B cell (primary cell): ENCODE data around the gene EML3. TPM values are rescaled to one million over a fixed set of nuclear protein-coding genes. Genes with fewer than 3 reads are reported as not detected.
"Not testable (repeated sequence)": the region's sequence is repeated elsewhere in the genome, so short reads cannot be mapped to it uniquely, and the experiment has no call there.

Experiments used
- ATAC-seq: fragments of 200-7000 bp; cut with Tn5 transposase; one replicate; pipeline ENCODE4 v1.10.0; 2021; ENCODE audit warnings: low read depth, mild to moderate bottlenecking, moderate number of reproducible peaks, moderate library complexity
- CTCF ChIA-PET: fragments of 350-600 bp; sonication (Branson Sonifier 250); formaldehyde crosslinking; loops from one replicate; lab custom pipeline; 2021; ENCODE audit warnings: antibody characterized with exemption, inconsistent platforms; lab: Charles Lee
- POLR2A ChIA-PET: fragments of 350-600 bp; sonication (Branson Sonifier 250); formaldehyde crosslinking; loops from one replicate; lab custom pipeline; 2021; ENCODE audit warnings: antibody characterized with exemption; lab: Charles Lee
- DNase-seq: peaks from one replicate; pipeline ENCODE4 v3.0.0; 2013
- H2AFZ ChIP-seq: 2 replicates; pipeline ENCODE4 v1.6.1; 2012; ENCODE audit warnings: mild to moderate bottlenecking, low read depth, low read length; ENCODE audit not compliant: insufficient read depth, poor library complexity, severe bottlenecking
- H3K27ac ChIP-seq, 2 donors: 1 replicate in 1 of 2; 2 replicates in 1 of 2; pipeline ENCODE4 v1.5.1; 2012 to 2013; ENCODE audit warnings: low read length in 2 of 2, mild to moderate bottlenecking in 2 of 2, moderate library complexity in 1 of 2
- H3K27me3 ChIP-seq, 4 experiments: fragments of 200-600 bp in 1 of 4; sonication (generic) in 1 of 4; replicated peaks in 1 of 4; 1 replicate in 2 of 4; 2 replicates in 2 of 4; pipeline versions ENCODE4 v1.6.1 to v1.7.0; 2013 to 2016; ENCODE audit warnings: low read length in 3 of 4, mild to moderate bottlenecking in 2 of 4, mixed read lengths in 1 of 4, moderate library complexity in 1 of 4; ENCODE audit not compliant: insufficient read depth in 4 of 4, control insufficient read depth in 3 of 4; ENCODE audit errors: control extremely low read depth in 1 of 4
- H3K36me3 ChIP-seq, 2 experiments: replicated peaks in 1 of 2; 1 replicate in 1 of 2; 2 replicates in 1 of 2; pipeline versions ENCODE4 v1.6.1 to v1.7.1; 2013; ENCODE audit warnings: low read length in 1 of 2; ENCODE audit not compliant: insufficient read depth in 2 of 2, control insufficient read depth in 1 of 2; ENCODE audit errors: control extremely low read depth in 1 of 2, extremely low read depth in 1 of 2
- H3K4me1 ChIP-seq, 2 donors: fragments of 200-600 bp in 1 of 2; sonication (generic) in 1 of 2; 1 replicate in 1 of 2; 2 replicates in 1 of 2; pipeline versions ENCODE4 v1.5.1 to v1.6.1; 2013 to 2017; ENCODE audit warnings: low read length in 2 of 2; ENCODE audit not compliant: control insufficient read depth in 2 of 2, insufficient read depth in 2 of 2
- H3K4me2 ChIP-seq: replicated peaks from 2 replicates; pipeline ENCODE3; 2012; ENCODE audit warnings: mild to moderate bottlenecking, low read depth, low read length; ENCODE audit not compliant: poor library complexity, severe bottlenecking
- H3K4me3 ChIP-seq, 5 experiments: fragments of 200-600 bp in 1 of 5; sonication (generic) in 1 of 5; 1 replicate in 3 of 5; 2 replicates in 2 of 5; pipeline versions ENCODE4 v1.5.1 to v1.7.0; 2011 to 2016; ENCODE audit warnings: low read length in 4 of 5, mild to moderate bottlenecking in 4 of 5, low read depth in 2 of 5, control low read depth in 1 of 5, moderate library complexity in 1 of 5; ENCODE audit not compliant: insufficient read depth in 1 of 5; ENCODE audit errors: control extremely low read depth in 1 of 5, extremely low read depth in 1 of 5
- H3K79me2 ChIP-seq: fragments of 200-600 bp; sonication (generic); one replicate; pipeline ENCODE4 v1.6.0; 2016; ENCODE audit warnings: low read length; ENCODE audit not compliant: control insufficient read depth, insufficient read depth
- H3K9ac ChIP-seq: fragments of 200-600 bp; sonication (generic); 2 replicates; pipeline ENCODE4 v1.6.1; 2017; ENCODE audit warnings: mild to moderate bottlenecking, low read length, moderate library complexity
- H3K9me3 ChIP-seq, 3 donors: one replicate each; pipeline versions ENCODE4 v1.6.1 to v1.7.1; 2013; ENCODE audit warnings: low read length in 2 of 3; ENCODE audit not compliant: control insufficient read depth in 2 of 3, insufficient read depth in 1 of 3; ENCODE audit errors: control extremely low read depth in 1 of 3
- H4K20me1 ChIP-seq: 2 replicates; pipeline ENCODE4 v1.6.0; 2012; ENCODE audit warnings: mild to moderate bottlenecking, low read length; ENCODE audit not compliant: insufficient read depth, control insufficient read depth, poor library complexity, severe bottlenecking
- H3K27ac Mint-ChIP-seq: one replicate; pipeline ENCODE4 v1.8.0; 2021; ENCODE audit warnings: mixed read lengths
- H3K27me3 Mint-ChIP-seq: one replicate; pipeline ENCODE4 v1.8.0; 2021; ENCODE audit warnings: mixed read lengths
- H3K4me1 Mint-ChIP-seq: one replicate; pipeline ENCODE4 v1.8.0; 2021; ENCODE audit warnings: mixed read lengths
- H3K4me3 Mint-ChIP-seq: one replicate; pipeline ENCODE4 v1.8.0; 2021; ENCODE audit warnings: mixed read lengths
- H3K9me3 Mint-ChIP-seq: one replicate; pipeline ENCODE4 v1.8.0; 2022; ENCODE audit warnings: mixed read lengths; ENCODE audit not compliant: insufficient read depth
- WGBS: methylation state at CpG from one replicate; pipeline ENCODE4 v1.1.5; 2013; ENCODE audit warnings: missing lambda C conversion rate; ENCODE audit not compliant: insufficient coverage; 5-methylcytosine and 5-hydroxymethylcytosine counted together
- intact Hi-C: fragments of 100-400 bp; cut with micrococcal nuclease; formaldehyde crosslinking; loops from one replicate; pipeline ENCODE4 v1.10.0; 2022
- polyA plus RNA-seq: library from polyadenylated mRNA; depleted of rRNA; stranded (reverse); fragments of >200 nt; gene quantifications from 2 replicates; pipeline ENCODE4 v1.2.3, GENCODE V29; 2012
- total RNA-seq, 2 donors: library from RNA; stranded (reverse); fragments of 120-200 nt in 1 of 2; gene quantifications; 1 replicate in 1 of 2; 2 replicates in 1 of 2; pipeline versions ENCODE4 v1.2.3 to v1.2.4, GENCODE V29; 2013 to 2022

The EML3 gene
- total and polyA plus RNA-seq, 2 donors (not counting 1 experiment from before 2014, with no cell fraction given) = 127 to 128 TPM

DNA sequence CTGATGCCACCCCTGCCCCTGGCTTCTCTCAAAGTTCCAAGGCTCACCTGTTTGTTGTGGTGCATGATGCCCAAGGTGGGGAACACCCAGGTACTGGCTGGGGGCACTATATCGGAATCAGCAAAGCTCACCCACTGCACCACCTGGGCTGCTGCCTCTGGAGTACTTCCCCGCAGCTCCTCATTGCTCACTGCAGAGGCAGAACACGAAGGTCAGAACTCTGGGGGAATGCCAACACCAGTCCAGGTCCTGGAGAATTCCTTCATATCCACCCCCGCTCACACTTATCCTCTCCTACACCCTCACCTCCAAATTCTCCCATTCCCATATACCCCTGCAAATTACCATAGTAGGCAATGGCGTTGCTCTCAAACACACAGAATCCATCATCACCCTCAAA, 41.1 kb downstream of the EML3 start:
- H3K4me2 ChIP-seq, POLR2A ChIA-PET, H3K9me3 Mint-ChIP-seq, H3K9ac ChIP-seq, H3K4me3 ChIP-seq, ATAC-seq, H3K27me3 ChIP-seq, H3K9me3 ChIP-seq, H2AFZ ChIP-seq, H3K27me3 Mint-ChIP-seq, DNase-seq: not testable (repeated sequence)
- CTCF ChIA-PET = interaction anchor here (1.4 to 6.1 kb wide), 4 partner anchors 11 to 147 kb away, joined by 3 to 33 read pairs (median 10); no protein-coding TSS in a partner anchor
- 89% methylated on average over 4 of the region's 5 CpGs for WGBS
- H3K27ac Mint-ChIP-seq = peak overlapping the region; percentile 28
- peak overlapping the region in 1 of 2 donors; percentile 88 for H3K27ac ChIP-seq
- peaks cover 9 to 56% of the 10 kb centered on the region in 2 experiments for H3K36me3 ChIP-seq
- peak overlapping the region; percentile 92 for H3K4me3 Mint-ChIP-seq
- H3K4me1 ChIP-seq = peaks cover 12 to 25% of the 10 kb centered on the region in 2 donors
- H3K4me1 Mint-ChIP-seq = peaks cover 52% of the 10 kb centered on the region
- peaks cover 15% of the 10 kb centered on the region for H4K20me1 ChIP-seq
- intact Hi-C loops = loop anchor here (5.0 kb wide), 1 partner anchor 136 kb away; the partner anchor contains the start of genes BSCL2 and GNG3
- H3K79me2 ChIP-seq = peaks cover 23% of the 10 kb centered on the region

DNA sequence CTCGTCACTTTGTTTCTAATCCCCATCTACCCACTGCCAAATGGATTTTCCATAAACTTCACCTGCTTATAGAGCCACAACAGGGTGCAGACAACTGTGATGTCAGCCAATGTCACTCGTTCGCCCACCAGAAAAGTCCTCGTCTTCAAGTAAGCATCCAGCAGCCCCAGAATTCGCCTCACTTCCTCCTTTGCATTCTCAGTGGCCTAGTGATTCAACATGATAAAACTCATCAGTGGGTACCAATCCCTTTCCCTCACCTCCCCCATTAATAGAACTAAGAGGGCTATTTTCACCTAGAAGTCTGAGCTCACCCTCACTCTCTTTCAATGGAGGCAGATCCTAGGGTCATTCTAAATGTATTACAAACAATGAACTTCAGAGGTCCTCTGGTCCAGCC, 41.7 kb downstream of the EML3 start:
- CTCF ChIA-PET = interaction anchor here (1.4 to 6.1 kb wide), 4 partner anchors 10 to 146 kb away, joined by 3 to 33 read pairs (median 10); no protein-coding TSS in a partner anchor
- H3K27ac ChIP-seq, ATAC-seq, H3K9ac ChIP-seq, DNase-seq, H3K27me3 ChIP-seq, H3K27me3 Mint-ChIP-seq, H3K9me3 Mint-ChIP-seq, POLR2A ChIA-PET, H3K9me3 ChIP-seq, H2AFZ ChIP-seq, H3K4me3 ChIP-seq, H3K4me2 ChIP-seq: not testable (repeated sequence)
- Mint-ChIP-seq H3K4me3 (peak overlapping the region; percentile 50), H3K4me1 (peaks cover 52% of the 10 kb centered on the region), H3K27ac (peak overlapping the region; percentile 28)
- WGBS = 58% methylated on average over 3 of the region's 5 CpGs
- H3K4me1 ChIP-seq = peaks cover 12 to 25% of the 10 kb centered on the region in 2 donors
- H3K36me3 ChIP-seq = peaks cover 10 to 56% of the 10 kb centered on the region in 2 experiments
- H4K20me1 ChIP-seq = peaks cover 15% of the 10 kb centered on the region
- intact Hi-C loops = loop anchor here (5.0 kb wide), 1 partner anchor 136 kb away; the partner anchor contains the start of genes BSCL2 and GNG3
- peaks cover 23% of the 10 kb centered on the region for H3K79me2 ChIP-seq
